IPS-20b (cell line): ENCODE results near the gene OTUD4.

Source experiments
- H3K27ac ChIP-seq: one replicate; pipeline ENCODE4 v1.5.1; 2013; ENCODE audit warnings: low read length
- H3K27me3 ChIP-seq: 2 replicates; pipeline ENCODE4 v1.6.1; 2013; ENCODE audit warnings: mild to moderate bottlenecking, low read length, inconsistent platforms; ENCODE audit not compliant: insufficient read depth
- H3K36me3 ChIP-seq: 2 replicates; pipeline ENCODE4 v1.6.1; 2013; ENCODE audit warnings: low read depth, mild to moderate bottlenecking, inconsistent platforms, low read length, moderate library complexity; ENCODE audit not compliant: insufficient read depth
- H3K4me1 ChIP-seq: 2 replicates; pipeline ENCODE4 v1.6.1; 2013; ENCODE audit warnings: mild to moderate bottlenecking, control low read depth, inconsistent platforms, low read length, moderate library complexity; ENCODE audit not compliant: insufficient read depth
- H3K4me3 ChIP-seq: 2 replicates; pipeline ENCODE4 v1.5.1; 2013; ENCODE audit warnings: mild to moderate bottlenecking, low read length, inconsistent platforms
- H3K9ac ChIP-seq: 2 replicates; pipeline ENCODE4 v1.6.1; 2013; ENCODE audit warnings: low read depth, mild to moderate bottlenecking, inconsistent platforms, low read length, moderate library complexity
- H3K9me3 ChIP-seq: 2 replicates; pipeline ENCODE4 v1.6.1; 2013; ENCODE audit warnings: mild to moderate bottlenecking, low read depth, low read length, inconsistent platforms; ENCODE audit not compliant: insufficient read depth

OTUD4 gene

GRCh38 chr4:145177906-145178538 lies 2.4 kb downstream of the OTUD4 start:
- Histone ChIP-seq H3K27ac (no peak overlapping the region), H3K9ac (peak overlapping the region; percentile 80), H3K9me3 (no peaks in the 10 kb centered on the region), H3K36me3 (peaks cover 17% of the 10 kb centered on the region), H3K4me3 (peak overlapping the region; percentile 89), H3K4me1 (peaks cover 24% of the 10 kb centered on the region), H3K27me3 (no peaks in the 10 kb centered on the region)

GRCh38 chr4:145177511-145177905 lies 2.9 kb downstream of the OTUD4 start:
- H3K9me3 ChIP-seq = no peaks in the 10 kb centered on the region
- H3K4me1 ChIP-seq = peaks cover 24% of the 10 kb centered on the region
- no peaks in the 10 kb centered on the region for H3K27me3 ChIP-seq
- peaks cover 21% of the 10 kb centered on the region for H3K36me3 ChIP-seq
- H3K9ac ChIP-seq = peak overlapping the region; percentile 80; the same call in 1 of the 2 replicates
- H3K27ac ChIP-seq = no peak overlapping the region
- H3K4me3 ChIP-seq = peak overlapping the region; percentile 89

GRCh38 chr4:145176641-145177432 lies 3.6 kb downstream of the OTUD4 start:
- Histone ChIP-seq H3K27ac (no peak overlapping the region), H3K4me3 (peak overlapping the region; percentile 89; the same call in 1 of the 2 replicates), H3K9me3 (no peaks in the 10 kb centered on the region), H3K36me3 (peaks cover 28% of the 10 kb centered on the region), H3K27me3 (no peaks in the 10 kb centered on the region), H3K4me1 (peaks cover 24% of the 10 kb centered on the region), H3K9ac (peak overlapping the region; percentile 21; the same call in 1 of the 2 replicates)

GRCh38 chr4:145171911-145172310 lies 8.5 kb downstream of the OTUD4 start:
- no peaks in the 10 kb centered on the region for H3K27me3 ChIP-seq
- no peak overlapping the region for H3K27ac ChIP-seq
- no peak overlapping the region; the same call in 1 of the 2 replicates for H3K9ac ChIP-seq
- no peak overlapping the region for H3K4me3 ChIP-seq
- H3K4me1 ChIP-seq = peaks cover 4% of the 10 kb centered on the region; the same call in 1 of the 2 replicates
- peaks cover 65% of the 10 kb centered on the region for H3K36me3 ChIP-seq
- no peaks in the 10 kb centered on the region for H3K9me3 ChIP-seq

- peaks cover 65% of the 10 kb centered on the region for H3K36me3 ChIP-seq
Observed at GRCh38 chr4:145170223-145170622, 10.2 kb downstream of the OTUD4 start.

GRCh38 chr4:145168581-145169187 lies 11.7 kb downstream of the OTUD4 start:
- no peak overlapping the region for H3K27ac ChIP-seq
- H3K4me3 ChIP-seq = no peak overlapping the region
- H3K9ac ChIP-seq = no peak overlapping the region
- H3K36me3 ChIP-seq = peaks cover 53% of the 10 kb centered on the region
- no peaks in the 10 kb centered on the region for H3K4me1 ChIP-seq
- no peaks in the 10 kb centered on the region for H3K27me3 ChIP-seq
- no peaks in the 10 kb centered on the region for H3K9me3 ChIP-seq

More at GRCh38 chr4:145170223-145170622, 10.2 kb downstream of the OTUD4 start:
- Histone ChIP-seq H3K9me3 (no peaks in the 10 kb centered on the region), H3K4me1 (no peaks in the 10 kb centered on the region), H3K27ac (no peak overlapping the region), H3K9ac (no peak overlapping the region), H3K27me3 (no peaks in the 10 kb centered on the region), H3K4me3 (no peak overlapping the region)

- Histone ChIP-seq H3K9me3 (no peaks in the 10 kb centered on the region), H3K4me1 (no peaks in the 10 kb centered on the region), H3K27me3 (no peaks in the 10 kb centered on the region), H3K27ac (no peak overlapping the region), H3K4me3 (no peak overlapping the region), H3K9ac (no peak overlapping the region), H3K36me3 (peaks cover 54% of the 10 kb centered on the region)
Observed at GRCh38 chr4:145167887-145168286, 12.5 kb downstream of the OTUD4 start.

GRCh38 chr4:145161549-145161948 lies 18.8 kb downstream of the OTUD4 start:
- no peak overlapping the region for H3K4me3 ChIP-seq
- peaks cover 60% of the 10 kb centered on the region for H3K36me3 ChIP-seq

GRCh38 chr4:145156986-145157385 lies 23.4 kb downstream of the OTUD4 start:
- no peak overlapping the region for H3K4me3 ChIP-seq
- no peaks in the 10 kb centered on the region for H3K4me1 ChIP-seq
- peaks cover 86% of the 10 kb centered on the region for H3K36me3 ChIP-seq
- H3K27ac ChIP-seq = no peak overlapping the region
- H3K9me3 ChIP-seq = no peaks in the 10 kb centered on the region
- H3K27me3 ChIP-seq = no peaks in the 10 kb centered on the region
- no peak overlapping the region for H3K9ac ChIP-seq

More at GRCh38 chr4:145161549-145161948, 18.8 kb downstream of the OTUD4 start:
- Histone ChIP-seq H3K27me3 (no peaks in the 10 kb centered on the region), H3K9ac (no peak overlapping the region), H3K9me3 (no peaks in the 10 kb centered on the region), H3K4me1 (no peaks in the 10 kb centered on the region), H3K27ac (no peak overlapping the region)

- Histone ChIP-seq H3K4me1 (no peaks in the 10 kb centered on the region), H3K27ac (no peak overlapping the region), H3K9ac (no peak overlapping the region), H3K36me3 (peaks cover 88% of the 10 kb centered on the region), H3K9me3 (no peaks in the 10 kb centered on the region), H3K27me3 (no peaks in the 10 kb centered on the region), H3K4me3 (no peak overlapping the region)
Observed at GRCh38 chr4:145155268-145155870, 25.0 kb downstream of the OTUD4 start.

GRCh38 chr4:145154573-145154972 lies 25.8 kb downstream of the OTUD4 start:
- Histone ChIP-seq H3K4me1 (no peaks in the 10 kb centered on the region), H3K27ac (no peak overlapping the region), H3K9me3 (no peaks in the 10 kb centered on the region), H3K36me3 (peaks cover 88% of the 10 kb centered on the region), H3K27me3 (no peaks in the 10 kb centered on the region), H3K9ac (no peak overlapping the region), H3K4me3 (no peak overlapping the region)
